Gastroesophageal sphincter (tissue), 3 donors: ENCODE results near the gene RAD51B.

Source experiments
- POLR2A ChIP-seq, 2 donors: fragments of 450-650 bp; IDR thresholded peaks; one replicate each; pipeline ENCODE4 v1.6.1; 2017; ENCODE audit warnings: antibody characterized with exemption in 2 of 2, mild to moderate bottlenecking in 2 of 2, moderate library complexity in 1 of 2
- TF ChIP-seq, protein P1 (sequence below), 4 experiments: fragments of 200-600 bp in 2 of 4; fragments of 450-650 bp in 2 of 4; sonication (generic) in 1 of 4; IDR thresholded peaks; one replicate each; pipeline ENCODE4 v1.5.1; 2017 to 2019; ENCODE audit warnings: antibody characterized with exemption in 4 of 4, mild to moderate bottlenecking in 2 of 4, moderate library complexity in 2 of 4

DNA sequence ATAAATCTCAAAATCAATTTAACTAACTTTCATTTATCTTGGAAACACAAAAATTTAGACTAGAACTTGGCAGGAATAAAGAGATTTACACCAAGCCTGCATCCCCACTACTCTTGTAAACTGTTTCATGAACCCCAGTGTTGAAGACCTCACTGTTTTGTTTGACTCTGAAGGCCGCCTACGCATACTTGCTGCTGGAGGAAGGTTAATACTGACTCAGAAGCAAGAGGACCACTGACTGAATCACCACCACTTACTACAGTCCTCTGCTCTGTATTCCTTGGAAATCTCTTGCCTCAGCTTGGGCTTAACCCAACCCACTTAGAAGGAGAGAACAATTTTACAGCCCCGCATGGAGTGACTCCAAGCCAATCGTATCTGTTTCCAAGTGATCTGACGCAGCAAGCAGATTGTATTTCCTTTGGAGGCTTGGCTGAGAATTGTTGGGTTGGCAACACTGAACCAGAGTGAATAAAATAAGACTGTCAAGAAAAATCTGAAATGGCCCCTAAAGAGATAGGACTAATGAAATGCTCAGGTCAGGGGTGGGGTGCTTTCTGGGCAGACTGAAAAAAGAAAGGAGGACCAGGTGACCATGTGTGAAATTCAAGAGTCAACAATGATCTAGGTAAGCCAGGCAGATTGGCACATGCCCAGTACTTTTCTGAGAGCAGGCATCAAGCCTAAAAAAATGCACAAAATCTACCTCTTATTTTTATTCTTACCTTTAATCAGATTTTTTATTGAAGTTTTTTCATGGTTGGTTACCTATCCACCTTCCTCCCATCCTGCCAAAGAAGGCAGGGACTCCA lies 724.7 kb downstream of the RAD51B start:
- TF ChIP-seq, protein P1, sequence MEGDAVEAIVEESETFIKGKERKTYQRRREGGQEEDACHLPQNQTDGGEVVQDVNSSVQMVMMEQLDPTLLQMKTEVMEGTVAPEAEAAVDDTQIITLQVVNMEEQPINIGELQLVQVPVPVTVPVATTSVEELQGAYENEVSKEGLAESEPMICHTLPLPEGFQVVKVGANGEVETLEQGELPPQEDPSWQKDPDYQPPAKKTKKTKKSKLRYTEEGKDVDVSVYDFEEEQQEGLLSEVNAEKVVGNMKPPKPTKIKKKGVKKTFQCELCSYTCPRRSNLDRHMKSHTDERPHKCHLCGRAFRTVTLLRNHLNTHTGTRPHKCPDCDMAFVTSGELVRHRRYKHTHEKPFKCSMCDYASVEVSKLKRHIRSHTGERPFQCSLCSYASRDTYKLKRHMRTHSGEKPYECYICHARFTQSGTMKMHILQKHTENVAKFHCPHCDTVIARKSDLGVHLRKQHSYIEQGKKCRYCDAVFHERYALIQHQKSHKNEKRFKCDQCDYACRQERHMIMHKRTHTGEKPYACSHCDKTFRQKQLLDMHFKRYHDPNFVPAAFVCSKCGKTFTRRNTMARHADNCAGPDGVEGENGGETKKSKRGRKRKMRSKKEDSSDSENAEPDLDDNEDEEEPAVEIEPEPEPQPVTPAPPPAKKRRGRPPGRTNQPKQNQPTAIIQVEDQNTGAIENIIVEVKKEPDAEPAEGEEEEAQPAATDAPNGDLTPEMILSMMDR (IDR thresholded peaks at IDR 0.05): no peak
- no peak for TF ChIP-seq POLR2A (IDR thresholded peaks at IDR 0.05)
